DOHH2 (cell line): Measurements from ENCODE around the gene KLHL7.

Source experiments
- CTCF ChIP-seq: fragments of 200-600 bp; sonication (generic); IDR thresholded peaks from one replicate; pipeline ENCODE4 v1.5.1; 2014; ENCODE audit warnings: antibody characterized with exemption, mild to moderate bottlenecking, low read depth, low read length; ENCODE audit not compliant: poor library complexity, severe bottlenecking
- EZH2phosphoT487 ChIP-seq: fragments of 200-600 bp; sonication (generic); IDR thresholded peaks from 2 replicates; pipeline ENCODE4 v1.6.1; 2017; ENCODE audit warnings: borderline replicate concordance, mild to moderate bottlenecking, antibody characterized with exemption, low read length, moderate library complexity, mixed read lengths

- TF ChIP-seq CTCF (no peak), EZH2phosphoT487 (no peak)
Measured at GRCh38 chr7:23205577-23205908, 100.0 kb downstream of the KLHL7 start.
